HK-2 (cell line): ENCODE measurements around the gene ACO2.
"Not testable (repeated sequence)": the region's sequence is repeated elsewhere in the genome, so short reads cannot be mapped to it uniquely, and the experiment has no call there.

ENCODE experiments used
- DNase-seq: peaks from one replicate; pipeline ENCODE4 v3.0.0-alpha.2; 2018; ENCODE audit not compliant: unreplicated experiment

ACO2 gene

GRCh38 chr22:41468381-41469217 is at the start of gene ACO2, which contains the start of gene PHF5A:
TSS of gene ACO2 (plus strand) at chr22:41469117. CDS start at chr22:41469147, 30 bp downstream.
TSS of gene PHF5A (minus strand) at chr22:41468692. CDS start at chr22:41468653, 39 bp downstream.
- peak; percentile 93 for DNase-seq

- no peak for DNase-seq
Observed at GRCh38 chr22:41425660-41426365, 43.1 kb upstream of the ACO2 start.

- no peak for DNase-seq
Observed at GRCh38 chr22:41429232-41429950, 39.5 kb upstream of the ACO2 start.

DNA sequence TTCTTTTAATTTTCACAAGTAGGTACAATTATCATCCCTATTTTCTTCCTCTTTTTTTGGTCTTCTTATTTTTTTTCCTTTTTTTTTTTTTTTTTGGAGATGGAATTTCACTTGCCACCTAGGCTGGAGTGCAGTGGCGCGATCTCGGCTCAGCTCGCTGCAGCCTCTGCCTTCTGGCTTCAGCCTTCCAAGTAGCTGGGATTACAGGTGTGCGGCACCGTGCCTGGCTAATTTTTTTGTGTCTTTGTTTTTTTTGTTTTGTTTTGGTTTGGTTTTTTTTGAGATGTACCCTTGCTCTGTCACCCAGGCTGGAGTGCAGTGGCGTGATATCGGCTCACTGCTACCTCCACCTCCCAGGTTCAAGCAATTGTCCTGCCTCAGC is 39.0 kb upstream of the ACO2 start:
- DNase-seq, result no peak

DNA sequence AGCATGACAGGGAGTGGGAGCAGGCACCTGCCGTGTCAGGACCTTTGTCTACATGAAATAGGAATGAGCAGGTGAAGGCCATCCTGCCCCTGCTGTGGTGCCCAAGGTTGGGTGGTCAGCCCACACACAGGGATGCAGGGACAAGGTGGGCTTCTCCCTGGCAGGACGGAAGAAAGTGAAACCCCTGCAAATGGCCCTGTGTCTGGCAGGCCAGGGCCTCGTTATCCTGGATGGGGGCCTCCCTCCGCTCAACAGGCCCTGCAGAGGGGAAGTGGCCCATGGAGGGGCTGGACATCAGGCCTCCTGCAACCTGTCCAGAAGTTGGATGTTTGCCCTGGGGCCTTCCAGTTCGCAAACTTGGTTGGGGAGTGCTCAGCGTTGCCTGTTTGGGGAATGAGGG is 37.3 kb upstream of the ACO2 start:
- DNase-seq, result no peak

GRCh38 chr22:41433480-41433879 is 35.4 kb upstream of the ACO2 start:
- not testable (repeated sequence) for DNase-seq

GRCh38 chr22:41434361-41435003 is 34.4 kb upstream of the ACO2 start:
- not testable (repeated sequence) for DNase-seq

- no peak for DNase-seq
Observed at GRCh38 chr22:41435560-41435959, 33.4 kb upstream of the ACO2 start.

DNA sequence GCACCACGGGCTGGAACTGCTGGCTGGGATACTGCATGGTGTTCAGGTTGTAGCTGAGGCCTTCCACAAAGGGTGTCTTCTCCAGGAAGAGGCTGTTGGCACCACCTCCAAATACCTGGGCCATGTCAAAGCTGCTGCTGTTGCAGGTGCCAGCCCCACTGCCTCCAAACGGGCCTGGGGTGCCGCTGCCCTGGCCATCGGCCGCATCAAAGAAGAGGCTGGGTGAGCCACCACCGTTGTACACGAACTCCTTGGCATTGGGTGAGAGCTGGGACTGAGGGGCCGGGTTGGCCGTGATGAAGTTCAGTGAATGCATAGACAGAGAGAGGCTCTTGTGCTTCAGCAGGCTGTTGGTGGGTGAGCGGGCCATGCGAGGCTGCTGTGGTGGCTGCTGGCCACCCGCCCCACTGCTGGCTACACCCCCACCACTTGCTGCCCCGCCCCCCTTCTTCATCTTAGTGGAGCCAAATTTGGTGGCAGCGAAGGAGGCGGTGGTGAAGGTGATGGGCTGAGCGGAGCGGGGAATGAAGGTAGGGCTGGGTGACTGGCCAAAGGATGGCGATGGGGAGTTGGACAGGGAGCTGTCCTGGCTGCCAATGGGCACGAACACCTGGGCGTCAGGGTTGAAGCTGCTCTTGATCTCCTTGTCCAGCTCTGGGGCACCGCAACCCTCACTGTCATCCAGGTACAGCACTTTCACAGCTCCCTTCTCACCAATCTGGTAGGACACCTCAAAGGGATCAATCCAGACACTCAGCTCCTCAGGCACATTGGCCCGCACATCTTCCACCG is 32.4 kb upstream of the ACO2 start:
- no peak for DNase-seq

DNA sequence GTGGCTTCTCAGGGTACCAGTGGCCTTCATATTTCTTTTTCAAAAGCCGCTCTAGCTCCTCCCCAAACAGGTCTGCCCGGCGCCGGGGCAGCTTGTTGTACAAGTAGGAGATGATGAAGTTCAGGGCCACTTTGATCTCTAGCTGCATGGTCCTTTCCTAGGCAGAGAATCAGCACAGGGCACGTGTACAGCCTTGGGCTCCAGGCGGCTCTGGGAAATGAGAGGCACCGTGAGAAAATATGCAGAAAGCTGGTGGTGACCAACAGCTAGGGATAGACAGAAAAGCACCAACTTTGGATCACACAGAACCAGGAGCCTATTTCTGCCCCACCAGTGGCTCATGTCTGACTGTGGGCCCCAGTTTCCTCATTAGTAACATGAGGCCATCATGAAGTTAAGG is 31.7 kb upstream of the ACO2 start:
- DNase-seq, result no peak

DNA sequence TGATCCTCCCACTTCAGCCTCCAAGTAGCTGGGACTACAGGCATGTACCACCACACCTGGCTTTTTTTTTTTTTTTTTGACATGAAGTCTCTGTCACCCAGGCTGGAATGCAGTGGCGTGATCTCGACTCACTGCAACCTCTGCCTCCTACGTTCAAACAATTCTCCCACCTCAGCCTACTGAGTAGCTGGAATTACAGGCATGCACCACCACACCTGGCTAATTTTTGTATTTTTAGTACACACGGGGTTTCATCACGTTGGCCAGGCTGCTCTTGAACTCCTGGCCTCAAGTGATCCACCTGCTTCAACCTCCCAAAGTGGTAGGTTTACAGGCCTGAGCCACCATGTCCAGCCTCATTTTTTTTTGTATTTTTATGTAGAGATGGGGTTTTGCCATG is 28.4 kb upstream of the ACO2 start:
- not testable (repeated sequence) for DNase-seq

GRCh38 chr22:41442240-41442792 is 26.6 kb upstream of the ACO2 start:
- no peak for DNase-seq

GRCh38 chr22:41444360-41445128 is 24.4 kb upstream of the ACO2 start:
- DNase-seq, result peak; percentile 85

DNA sequence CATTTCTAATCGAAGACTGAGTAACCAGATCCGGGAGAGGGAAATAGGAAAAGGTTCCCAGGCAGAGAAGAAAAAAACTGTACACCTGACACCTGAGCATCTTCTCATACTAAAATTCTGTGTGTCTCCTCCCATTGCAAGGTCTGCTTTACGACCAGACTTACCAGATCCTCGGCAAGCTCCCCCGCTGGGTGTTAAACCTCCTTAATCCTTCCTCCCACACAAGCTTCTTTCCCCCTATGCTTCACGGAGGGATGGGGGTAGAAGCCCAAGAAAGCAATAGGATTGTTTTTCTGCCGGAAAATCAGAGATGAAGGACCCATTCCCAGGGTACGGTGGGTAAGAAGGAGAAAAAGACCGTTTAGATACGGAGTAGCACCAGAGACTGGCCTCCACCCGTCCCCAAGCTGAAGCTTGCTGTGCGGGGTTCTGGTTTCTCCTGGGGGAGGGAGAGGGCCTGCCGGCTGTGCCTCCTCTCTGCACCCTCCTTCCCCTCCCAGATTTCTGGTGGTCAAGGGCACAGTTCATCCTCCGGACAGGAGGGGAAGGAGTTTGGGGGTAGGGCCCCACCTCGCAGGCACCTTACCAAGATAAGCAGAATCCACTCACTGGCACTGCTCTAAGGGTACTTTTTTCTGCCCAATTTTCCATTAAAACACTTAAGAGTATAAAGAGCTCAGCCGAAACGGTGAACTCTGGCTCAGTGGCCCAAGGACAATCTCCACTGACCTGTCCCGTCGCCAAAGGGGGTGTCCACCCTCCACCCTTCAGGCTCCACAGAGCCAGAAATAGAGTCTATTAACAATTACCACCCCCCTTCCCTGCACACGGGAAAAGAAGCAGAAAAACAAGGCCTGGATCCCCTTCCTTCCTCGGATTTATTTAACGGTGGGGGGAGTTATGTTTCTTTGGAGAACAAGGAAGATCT is 23.5 kb upstream of the ACO2 start:
- peak; percentile 16 for DNase-seq

DNA sequence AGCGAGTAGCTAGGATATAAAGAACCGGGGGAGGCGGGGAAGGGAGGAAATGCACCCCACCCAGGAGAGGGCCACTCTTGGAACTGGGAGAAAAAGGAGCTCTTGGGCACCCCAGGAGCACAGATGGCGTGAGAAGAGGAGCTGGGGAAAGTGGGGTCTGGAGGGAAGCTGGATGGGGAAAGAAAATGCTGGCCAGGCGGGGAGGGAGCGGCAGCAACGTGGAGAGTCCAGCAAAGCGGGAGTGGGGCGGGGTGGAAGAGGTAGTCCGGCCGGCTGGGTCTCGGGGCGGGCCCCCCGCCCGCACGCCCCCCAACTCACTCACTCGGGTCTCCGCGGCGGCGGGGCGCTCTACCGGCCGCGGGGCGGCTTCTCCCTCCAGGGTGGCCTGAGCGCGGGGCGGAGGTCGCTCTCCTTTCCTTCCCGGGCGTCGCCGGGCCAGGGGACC is 22.8 kb upstream of the ACO2 start:
- peak; percentile 15 for DNase-seq

DNA sequence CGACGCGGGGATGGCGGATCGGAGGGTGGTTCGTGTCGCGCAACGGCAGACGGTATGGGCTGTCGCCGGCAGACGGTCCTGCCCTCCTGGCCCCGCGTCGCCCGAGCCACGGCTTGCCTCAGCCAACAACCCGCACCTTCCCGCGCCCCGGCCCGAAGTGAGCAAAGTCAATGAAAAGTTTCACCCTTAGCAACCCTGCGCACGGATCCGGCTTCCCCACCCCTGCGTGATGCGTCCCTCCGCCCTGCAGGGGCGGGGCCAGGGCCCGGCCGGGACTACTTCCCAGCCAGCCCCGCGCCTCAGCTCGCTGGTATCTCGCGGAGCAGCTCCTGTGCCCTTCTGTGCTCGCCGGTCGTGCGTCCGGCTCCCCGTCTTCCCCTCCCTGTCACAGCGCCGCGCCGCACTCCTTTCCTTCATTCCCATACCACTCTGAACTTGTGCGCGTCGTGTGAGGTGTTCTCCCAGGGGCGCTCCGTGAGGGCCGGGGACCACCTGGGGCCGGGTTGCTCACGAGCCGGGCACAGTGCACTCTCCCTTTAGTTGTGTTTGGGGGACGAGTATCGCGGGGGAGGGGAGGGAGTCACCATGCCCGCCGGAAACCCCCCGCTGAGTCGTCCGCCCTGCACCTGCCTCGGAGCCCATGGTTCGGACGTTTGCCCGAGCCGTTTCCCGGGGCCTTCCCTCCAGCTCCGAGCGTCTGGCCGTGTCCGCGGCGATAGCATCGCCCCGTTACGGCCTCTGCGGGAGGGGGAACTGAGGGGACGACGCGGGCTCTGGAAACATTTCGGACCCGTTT is 22.1 kb upstream of the ACO2 start, which contains the start of gene TOB2:
Gene TOB2 (minus strand): TSS at position 163 of the 796 bp plus-strand sequence. CDS start 9,456 bp downstream, outside the sequence.
- DNase-seq, result peak; percentile 91

GRCh38 chr22:41447435-41448188 is 21.3 kb upstream of the ACO2 start:
- peak; percentile 66 for DNase-seq
